ENCODE data around the gene ARHGAP6.

ARHGAP6 gene

DNA sequence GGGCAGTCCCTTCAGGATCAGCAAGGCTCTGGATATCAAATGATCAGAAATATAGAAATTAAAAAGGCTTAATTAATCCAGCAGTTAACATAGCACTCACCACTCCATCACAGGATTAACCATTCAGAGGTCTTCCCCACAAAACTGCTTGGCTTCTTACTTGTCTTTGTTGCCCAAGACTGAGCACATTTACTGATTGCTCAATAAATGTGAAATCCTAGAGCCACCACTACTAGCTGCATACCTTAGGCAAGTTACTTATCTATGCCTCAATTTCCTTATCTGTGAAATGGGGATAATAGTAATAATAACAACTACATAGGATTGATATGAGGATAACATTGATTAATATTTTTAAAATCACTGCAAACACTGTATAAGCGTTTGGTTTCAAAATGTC is 124.2 kb downstream of the ARHGAP6 start:
- TF ChIP-seq, protein P1, sequence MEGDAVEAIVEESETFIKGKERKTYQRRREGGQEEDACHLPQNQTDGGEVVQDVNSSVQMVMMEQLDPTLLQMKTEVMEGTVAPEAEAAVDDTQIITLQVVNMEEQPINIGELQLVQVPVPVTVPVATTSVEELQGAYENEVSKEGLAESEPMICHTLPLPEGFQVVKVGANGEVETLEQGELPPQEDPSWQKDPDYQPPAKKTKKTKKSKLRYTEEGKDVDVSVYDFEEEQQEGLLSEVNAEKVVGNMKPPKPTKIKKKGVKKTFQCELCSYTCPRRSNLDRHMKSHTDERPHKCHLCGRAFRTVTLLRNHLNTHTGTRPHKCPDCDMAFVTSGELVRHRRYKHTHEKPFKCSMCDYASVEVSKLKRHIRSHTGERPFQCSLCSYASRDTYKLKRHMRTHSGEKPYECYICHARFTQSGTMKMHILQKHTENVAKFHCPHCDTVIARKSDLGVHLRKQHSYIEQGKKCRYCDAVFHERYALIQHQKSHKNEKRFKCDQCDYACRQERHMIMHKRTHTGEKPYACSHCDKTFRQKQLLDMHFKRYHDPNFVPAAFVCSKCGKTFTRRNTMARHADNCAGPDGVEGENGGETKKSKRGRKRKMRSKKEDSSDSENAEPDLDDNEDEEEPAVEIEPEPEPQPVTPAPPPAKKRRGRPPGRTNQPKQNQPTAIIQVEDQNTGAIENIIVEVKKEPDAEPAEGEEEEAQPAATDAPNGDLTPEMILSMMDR (IDR thresholded peaks at IDR 0.05) = no peak

DNA sequence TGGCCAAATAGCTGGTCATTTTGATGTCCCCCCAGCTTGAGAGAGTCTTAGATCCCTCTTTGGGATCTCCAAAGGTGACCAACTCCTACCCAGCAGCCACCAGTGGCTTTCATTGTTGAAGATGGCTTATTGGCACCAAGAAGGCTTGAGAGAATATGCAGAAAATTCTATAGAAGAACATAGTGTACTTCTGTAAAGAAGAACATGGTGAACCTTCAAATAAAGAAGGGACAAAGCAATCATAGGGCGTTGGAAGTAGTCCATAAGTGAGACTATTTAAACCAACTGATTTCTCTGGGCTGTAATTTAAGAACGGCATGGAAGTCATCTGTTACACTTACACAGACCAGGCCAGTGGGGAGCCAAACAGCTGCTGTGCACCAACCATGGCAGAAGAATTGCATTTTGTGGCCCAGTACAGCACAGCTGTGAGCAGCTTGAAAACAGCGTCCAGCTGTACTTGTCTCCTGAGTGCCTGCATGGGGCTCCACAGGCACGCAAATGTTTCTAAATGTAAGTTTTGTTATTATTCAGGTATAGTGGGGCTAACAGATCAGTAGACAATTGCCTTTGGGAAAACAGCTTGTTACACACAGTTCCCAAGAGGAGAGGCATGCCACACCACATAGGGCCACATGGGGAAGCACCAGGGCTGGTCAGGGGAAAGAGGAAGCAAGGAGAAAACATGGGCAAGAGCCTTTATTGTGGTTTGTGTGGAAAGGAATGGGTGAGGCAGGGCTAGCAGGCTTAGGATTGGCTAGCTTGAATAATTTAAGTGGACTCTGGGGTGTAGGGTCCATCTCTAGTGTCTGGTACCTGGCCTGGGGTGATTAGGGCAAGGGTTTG is 125.0 kb downstream of the ARHGAP6 start:
- TF ChIP-seq, protein P1 (IDR thresholded peaks at IDR 0.05) = no peak

DNA sequence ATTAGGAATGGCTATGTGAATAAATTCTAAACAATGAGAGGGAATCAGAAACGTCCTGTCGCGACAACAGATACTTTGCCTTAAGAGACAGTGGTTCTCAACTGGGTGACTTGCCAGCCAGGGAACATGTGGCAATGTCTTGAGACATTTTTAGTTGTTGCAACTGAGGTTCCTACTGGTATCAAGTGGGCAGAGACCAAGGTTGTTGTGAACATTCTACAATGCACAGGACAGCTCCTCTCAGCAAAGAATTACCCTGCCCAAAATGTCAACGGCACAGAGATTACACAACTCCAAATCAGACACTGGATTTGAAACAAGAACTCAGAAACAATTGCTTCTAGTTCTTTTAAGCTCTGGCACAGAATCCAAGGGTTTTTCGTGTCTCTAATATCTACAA is 128.6 kb downstream of the ARHGAP6 start:
- TF ChIP-seq, protein P1 (IDR thresholded peaks at IDR 0.05) = no peak

DNA sequence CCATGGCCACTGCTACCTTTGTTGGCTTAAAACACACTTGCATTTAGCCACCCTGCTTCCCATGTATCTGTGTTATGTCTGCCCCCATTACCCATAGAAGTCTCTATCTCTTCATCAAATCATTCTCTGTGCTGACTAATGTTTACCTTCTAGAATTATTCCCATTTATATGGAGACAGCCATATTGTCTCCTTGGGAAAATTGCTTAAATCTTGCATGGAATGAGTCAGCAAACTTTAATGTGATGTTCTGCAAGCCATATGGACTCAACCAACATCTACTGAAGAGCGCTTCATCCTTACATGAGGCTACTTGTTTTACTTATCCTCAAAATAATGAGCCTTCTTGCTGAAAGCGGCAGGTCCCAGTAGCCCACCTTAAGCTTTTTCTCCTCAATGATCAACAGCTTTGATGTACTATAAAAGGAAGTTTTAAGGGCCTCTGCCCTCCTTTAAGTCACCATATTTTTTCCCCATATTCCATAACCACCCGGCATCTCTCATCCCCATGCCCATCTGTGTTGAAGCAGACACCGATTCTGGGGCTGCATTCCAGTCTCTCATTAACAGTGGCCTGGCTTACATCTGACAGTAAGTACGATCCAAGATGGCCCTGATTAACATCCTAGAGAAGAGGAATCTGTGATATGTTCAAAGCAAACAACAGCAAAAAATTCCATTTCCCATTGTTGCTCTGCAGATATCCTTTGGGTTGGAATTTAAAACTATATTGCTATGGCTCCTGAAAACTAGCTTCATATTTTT is 130.4 kb downstream of the ARHGAP6 start:
- TF ChIP-seq, protein P1 (IDR thresholded peaks at IDR 0.05) = no peak

DNA sequence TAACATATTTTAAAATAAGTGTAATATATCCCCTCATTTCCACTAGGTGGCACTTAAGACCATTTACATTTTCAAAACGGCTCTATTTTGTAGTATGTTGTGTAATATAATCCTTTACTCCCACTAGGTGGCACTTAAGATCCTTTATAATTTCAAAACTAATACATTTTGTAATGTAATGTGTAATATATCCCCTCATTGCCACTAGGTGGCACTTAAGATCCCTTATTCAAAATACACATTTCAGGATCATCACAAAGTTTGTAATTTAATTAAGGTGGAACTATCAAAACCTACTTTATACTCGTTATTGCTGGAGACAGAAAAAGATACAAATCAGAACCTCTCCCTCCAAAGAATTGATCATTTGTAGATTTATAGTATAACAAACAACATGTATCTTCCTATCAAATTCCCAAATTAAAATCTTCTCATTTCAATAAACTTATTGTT is 132.5 kb downstream of the ARHGAP6 start:
- TF ChIP-seq, protein P1 (IDR thresholded peaks at IDR 0.05) = peak; percentile 75

DNA sequence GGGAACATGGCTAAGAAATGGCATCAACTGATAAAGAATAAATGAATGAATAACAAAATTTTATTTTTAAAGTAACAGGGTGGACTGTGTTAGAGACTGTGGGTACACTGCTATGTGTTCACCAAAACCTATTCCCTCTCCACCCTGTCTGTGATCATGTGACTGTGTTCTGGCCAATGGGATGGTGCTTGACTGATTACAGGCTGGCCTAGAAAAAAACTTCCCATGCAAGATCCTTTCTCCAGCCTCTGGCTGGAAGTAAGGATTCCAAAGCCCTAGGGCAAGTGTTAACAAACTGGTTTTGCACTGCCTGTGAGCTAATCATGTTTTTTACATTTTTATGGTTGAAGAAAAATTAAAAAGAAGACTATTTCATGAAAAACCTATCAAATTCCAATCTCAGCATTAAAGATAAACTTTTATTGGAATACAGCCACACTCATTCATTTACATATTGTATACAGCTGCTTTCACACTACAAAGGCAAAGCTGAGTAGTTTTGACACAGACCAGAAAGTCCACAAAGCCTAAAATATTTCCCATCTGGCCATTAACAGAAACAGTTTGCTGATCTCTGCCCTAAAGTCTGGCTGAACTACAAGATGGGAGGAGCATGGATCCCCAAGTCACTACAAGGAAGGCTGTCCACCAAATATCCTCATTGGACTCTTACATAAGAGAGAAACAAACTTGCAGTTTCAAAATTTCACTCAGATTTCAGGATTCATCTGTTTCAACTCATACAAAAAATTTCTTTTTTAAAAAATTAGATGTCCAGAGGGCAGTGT is 133.2 kb downstream of the ARHGAP6 start:
- TF ChIP-seq, protein P1 (IDR thresholded peaks at IDR 0.05) = no peak

DNA sequence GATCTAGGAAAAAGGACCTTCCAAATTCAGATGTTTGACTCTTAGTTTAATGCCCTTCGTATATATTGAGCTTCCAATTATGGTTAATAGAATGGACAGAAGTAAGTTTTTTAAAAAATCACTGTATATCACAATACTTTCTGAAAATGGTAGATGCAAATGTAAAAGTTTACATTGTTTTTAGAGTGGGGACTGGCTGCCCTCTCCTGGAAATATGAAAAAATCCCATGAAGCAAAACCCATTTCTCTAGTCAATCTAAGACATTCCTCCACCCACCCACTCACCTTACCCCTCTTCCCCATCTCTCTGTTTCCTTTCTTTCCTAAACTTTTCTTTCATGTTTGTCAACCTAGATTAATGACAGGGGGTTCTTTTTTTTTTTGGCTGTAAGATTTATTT is 134.5 kb downstream of the ARHGAP6 start:
- TF ChIP-seq, protein P1 (IDR thresholded peaks at IDR 0.05) = peak; percentile 36
